Vagina (tissue), 2 donors: ENCODE data around the gene LTA. TPM values are rescaled to one million over a fixed set of nuclear protein-coding genes. Genes with fewer than 3 reads are reported as not detected.

ENCODE experiments used
- DNase-seq, 2 donors: peaks; one replicate each; pipeline ENCODE4 v3.0.0-alpha.2; 2017; ENCODE audit errors: extremely low spot score in 2 of 2
- H3K27ac ChIP-seq: fragments of 200-600 bp; sonication (generic); one replicate; pipeline ENCODE4 v1.5.1; 2019
- H3K27me3 ChIP-seq: fragments of 200-600 bp; sonication (generic); one replicate; pipeline ENCODE4 v1.5.1; 2019
- H3K36me3 ChIP-seq, 2 donors: fragments of 200-600 bp; sonication (generic); one replicate each; pipeline ENCODE4 v1.5.1; 2017 to 2019
- H3K4me1 ChIP-seq: fragments of 200-600 bp; sonication (generic); one replicate; pipeline ENCODE4 v1.5.1; 2019
- H3K4me3 ChIP-seq, 2 donors: fragments of 200-600 bp; sonication (generic); 1 replicate in 1 of 2; 2 replicates in 1 of 2; pipeline ENCODE4 v1.5.1; 2016 to 2019
- H3K9me3 ChIP-seq: fragments of 200-600 bp; sonication (generic); one replicate; pipeline ENCODE4 v1.5.1; 2019
- CTCF ChIP-seq, 3 experiments: fragments of 450-650 bp in 2 of 3; fragments of 200-600 bp in 1 of 3; sonication (generic) in 1 of 3; IDR thresholded peaks; one replicate each; pipeline ENCODE4 v1.5.1; 2017 to 2019; ENCODE audit warnings: antibody characterized with exemption in 3 of 3, mild to moderate bottlenecking in 2 of 3, moderate library complexity in 2 of 3
- POLR2A ChIP-seq, 2 donors: fragments of 450-650 bp; IDR thresholded peaks; one replicate each; pipeline ENCODE4 v1.6.1; 2017; ENCODE audit warnings: antibody characterized with exemption in 2 of 2, mild to moderate bottlenecking in 2 of 2, moderate library complexity in 2 of 2
- POLR2AphosphoS5 ChIP-seq, 2 donors: sonication (generic); formaldehyde crosslinking; IDR thresholded peaks; one replicate each; pipeline ENCODE4 v1.9.0; 2017; ENCODE audit warnings: antibody characterized with exemption in 2 of 2, mild to moderate bottlenecking in 2 of 2, low read depth in 1 of 2; ENCODE audit not compliant: insufficient read depth in 1 of 2
- intact Hi-C: fragments of 100-400 bp; cut with DNase I; formaldehyde crosslinking; loops from one replicate; pipeline ENCODE4 v1.15.1; 2023
- total RNA-seq: library from RNA; depleted of rRNA; stranded (reverse); fragments of >200 nt; gene quantifications from one replicate; pipeline ENCODE4 v1.2.3, GENCODE V29; 2016

Gene LTA
- total RNA-seq, 1 donor from 2014 or later: not detected

- no peaks in the 10 kb centered on the region for H3K36me3 ChIP-seq
- H3K4me3 ChIP-seq: peak overlapping the region; percentile 28 to 33
- H3K27ac ChIP-seq: peak overlapping the region; percentile 9
These were observed 4.0 kb downstream of the LTA start for GRCh38 chr6:31575952-31576685.

GRCh38 chr6:31576897-31577578 is 4.9 kb downstream of the LTA start:
- DNase-seq: no peak
- Histone ChIP-seq H3K4me1 (peaks cover 15% of the 10 kb centered on the region), H3K27ac (no peak overlapping the region), H3K27me3 (no peaks in the 10 kb centered on the region), H3K4me3 (no peak overlapping the region), H3K36me3 (no peaks in the 10 kb centered on the region), H3K9me3 (no peaks in the 10 kb centered on the region)
- intact Hi-C loops: no loop called here
- no peak for TF ChIP-seq POLR2AphosphoS5 (IDR thresholded peaks at IDR 0.05; ENCODE audit: insufficient read depth in 1 of 2, low read depth in 1 of 2)
- TF ChIP-seq POLR2A (IDR thresholded peaks at IDR 0.05): no peak
- no peak for TF ChIP-seq CTCF (IDR thresholded peaks at IDR 0.05)

More at GRCh38 chr6:31575952-31576685, 4.0 kb downstream of the LTA start:
- TF ChIP-seq POLR2A (IDR thresholded peaks at IDR 0.05) (no peak), POLR2AphosphoS5 (IDR thresholded peaks at IDR 0.05; ENCODE audit: insufficient read depth in 1 of 2, low read depth in 1 of 2) (no peak), CTCF (IDR thresholded peaks at IDR 0.05) (no peak)
- intact Hi-C loops: no loop called here
- H3K4me1 ChIP-seq: peaks cover 5% of the 10 kb centered on the region
- no peaks in the 10 kb centered on the region for H3K9me3 ChIP-seq
- H3K27me3 ChIP-seq: no peaks in the 10 kb centered on the region
- DNase-seq: no peak

GRCh38 chr6:31577579-31577966 is 5.5 kb downstream of the LTA start:
- H3K27me3 ChIP-seq: no peaks in the 10 kb centered on the region
- peaks cover 20% of the 10 kb centered on the region for H3K4me1 ChIP-seq
- intact Hi-C loops: no loop called here
- TF ChIP-seq POLR2AphosphoS5 (IDR thresholded peaks at IDR 0.05; ENCODE audit: insufficient read depth in 1 of 2, low read depth in 1 of 2) (no peak), POLR2A (IDR thresholded peaks at IDR 0.05) (no peak), CTCF (IDR thresholded peaks at IDR 0.05) (no peak)
- no peaks in the 10 kb centered on the region for H3K36me3 ChIP-seq
- no peak for DNase-seq
- H3K27ac ChIP-seq: no peak overlapping the region
- H3K4me3 ChIP-seq: no peak overlapping the region
- no peaks in the 10 kb centered on the region for H3K9me3 ChIP-seq

- peaks cover 25% of the 10 kb centered on the region for H3K4me1 ChIP-seq
- DNase-seq: no peak
These were observed 6.4 kb downstream of the LTA start for GRCh38 chr6:31578184-31579118.

GRCh38 chr6:31579119-31579505 is 7.0 kb downstream of the LTA start:
- Histone ChIP-seq H3K27ac (no peak overlapping the region), H3K9me3 (no peaks in the 10 kb centered on the region), H3K4me3 (no peak overlapping the region), H3K36me3 (no peaks in the 10 kb centered on the region), H3K27me3 (no peaks in the 10 kb centered on the region), H3K4me1 (peaks cover 25% of the 10 kb centered on the region)
- intact Hi-C loops: no loop called here
- TF ChIP-seq POLR2A (IDR thresholded peaks at IDR 0.05) (no peak), POLR2AphosphoS5 (IDR thresholded peaks at IDR 0.05; ENCODE audit: insufficient read depth in 1 of 2, low read depth in 1 of 2) (no peak), CTCF (IDR thresholded peaks at IDR 0.05) (no peak)
- no peak for DNase-seq

More at GRCh38 chr6:31578184-31579118, 6.4 kb downstream of the LTA start:
- TF ChIP-seq POLR2A (IDR thresholded peaks at IDR 0.05): no peak
- Histone ChIP-seq H3K9me3 (no peaks in the 10 kb centered on the region), H3K27me3 (no peaks in the 10 kb centered on the region), H3K27ac (no peak overlapping the region), H3K36me3 (no peaks in the 10 kb centered on the region), H3K4me3 (no peak overlapping the region)
- intact Hi-C loops: no loop called here
